ENCODE measurements around the gene SZT2.
"Not testable (repeated sequence)": the region's sequence is repeated elsewhere in the genome, so short reads cannot be mapped to it uniquely, and the experiment has no call there.

Gene SZT2

DNA sequence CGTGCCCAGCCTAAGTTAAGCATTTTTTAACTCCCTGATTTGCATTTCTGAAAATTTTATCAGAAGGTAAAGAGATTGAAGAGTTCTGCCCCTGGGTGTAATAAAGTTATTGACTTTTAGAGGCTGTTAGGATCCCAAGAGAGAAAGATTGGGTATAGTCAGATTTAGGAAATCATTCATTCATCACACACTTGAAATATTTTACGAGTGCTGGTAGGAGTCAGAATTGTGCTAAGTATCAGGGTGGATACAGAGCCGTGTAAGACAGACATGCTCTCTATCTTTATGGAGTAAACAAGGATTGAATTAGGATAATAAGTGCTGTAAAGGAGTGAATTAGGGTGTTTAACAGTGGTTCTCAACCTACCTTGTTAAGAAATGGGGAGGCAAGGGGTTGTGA, 3.0 kb downstream of the SZT2 start:
- DNase-seq: no peak

DNA sequence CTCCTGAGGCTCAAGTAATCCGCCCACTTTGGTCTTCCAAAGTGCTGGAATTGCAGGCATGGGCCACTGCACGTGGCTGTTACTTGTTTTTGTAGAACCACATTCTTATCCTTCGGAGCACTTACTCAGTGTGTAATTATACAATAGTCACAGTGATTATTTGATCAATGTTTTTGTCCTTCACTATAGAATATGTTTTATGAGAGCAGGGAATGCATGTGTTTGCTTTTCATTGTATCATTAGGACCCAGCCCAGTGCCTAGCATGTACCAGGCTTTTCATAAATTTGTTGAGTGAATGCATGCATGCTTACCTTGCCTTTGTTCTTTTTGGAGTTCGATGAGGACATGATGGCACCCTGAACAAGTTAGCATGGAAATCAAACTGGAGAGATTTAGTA, 5.8 kb downstream of the SZT2 start:
- DNase-seq: no peak

DNA sequence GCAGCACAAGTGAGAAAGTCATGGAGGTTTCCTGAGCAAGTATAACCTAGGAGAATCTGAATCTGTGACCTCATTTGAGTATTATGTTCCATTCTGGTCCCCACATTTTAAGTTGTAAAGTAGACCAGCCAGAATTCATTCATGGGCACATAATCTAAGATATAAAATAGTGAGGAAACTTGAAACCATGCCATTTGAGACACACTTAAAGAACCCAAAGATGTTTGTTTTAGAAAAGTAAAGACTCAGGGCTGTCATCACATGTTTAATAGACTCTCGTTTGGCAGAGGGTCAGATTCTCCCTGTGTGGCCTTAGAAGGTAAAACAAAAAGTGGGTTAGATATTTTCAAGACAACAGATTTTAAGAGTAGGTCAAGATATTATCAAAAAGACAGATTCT, 6.4 kb downstream of the SZT2 start:
- DNase-seq: no peak

DNA sequence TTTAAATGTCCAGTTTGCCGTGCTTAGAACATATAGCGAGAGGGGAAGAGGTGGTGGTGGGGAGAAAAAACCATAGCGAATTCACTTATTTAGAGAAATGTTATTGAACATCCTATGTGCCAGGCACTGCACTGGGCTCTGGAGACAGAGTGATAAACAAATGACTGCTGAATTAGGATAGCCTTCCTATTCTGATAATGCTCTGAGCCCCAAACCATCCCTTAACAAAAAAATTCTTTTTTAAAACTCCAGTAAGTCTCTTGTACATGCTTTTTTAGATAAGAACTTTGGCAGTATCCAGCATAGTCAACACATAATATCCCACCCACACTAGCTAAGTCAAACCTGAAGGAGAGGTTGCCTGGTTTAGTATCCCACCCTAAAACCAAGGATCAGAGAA, 8.5 kb downstream of the SZT2 start:
- DNase-seq: no peak

DNA sequence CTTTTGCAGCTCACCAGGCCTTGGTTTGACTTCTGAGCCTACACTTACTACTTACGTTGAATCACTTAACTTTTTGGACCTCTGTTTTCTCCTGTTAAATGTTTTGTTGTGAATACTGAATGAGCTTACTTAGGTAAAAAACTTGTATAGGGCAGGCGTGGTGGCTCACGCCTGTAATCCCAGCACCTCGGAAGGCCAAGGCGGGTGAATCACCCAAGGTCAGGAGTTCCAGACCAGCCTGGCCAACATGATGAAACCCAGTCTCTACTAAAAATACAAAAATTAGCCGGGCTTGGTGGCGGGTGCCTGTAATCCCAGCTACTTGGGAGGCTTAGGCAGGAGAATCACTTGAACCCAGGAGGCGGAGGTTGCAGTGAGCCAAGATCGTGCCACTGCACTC, 10.7 kb downstream of the SZT2 start:
- DNase-seq: not testable (repeated sequence)

DNA sequence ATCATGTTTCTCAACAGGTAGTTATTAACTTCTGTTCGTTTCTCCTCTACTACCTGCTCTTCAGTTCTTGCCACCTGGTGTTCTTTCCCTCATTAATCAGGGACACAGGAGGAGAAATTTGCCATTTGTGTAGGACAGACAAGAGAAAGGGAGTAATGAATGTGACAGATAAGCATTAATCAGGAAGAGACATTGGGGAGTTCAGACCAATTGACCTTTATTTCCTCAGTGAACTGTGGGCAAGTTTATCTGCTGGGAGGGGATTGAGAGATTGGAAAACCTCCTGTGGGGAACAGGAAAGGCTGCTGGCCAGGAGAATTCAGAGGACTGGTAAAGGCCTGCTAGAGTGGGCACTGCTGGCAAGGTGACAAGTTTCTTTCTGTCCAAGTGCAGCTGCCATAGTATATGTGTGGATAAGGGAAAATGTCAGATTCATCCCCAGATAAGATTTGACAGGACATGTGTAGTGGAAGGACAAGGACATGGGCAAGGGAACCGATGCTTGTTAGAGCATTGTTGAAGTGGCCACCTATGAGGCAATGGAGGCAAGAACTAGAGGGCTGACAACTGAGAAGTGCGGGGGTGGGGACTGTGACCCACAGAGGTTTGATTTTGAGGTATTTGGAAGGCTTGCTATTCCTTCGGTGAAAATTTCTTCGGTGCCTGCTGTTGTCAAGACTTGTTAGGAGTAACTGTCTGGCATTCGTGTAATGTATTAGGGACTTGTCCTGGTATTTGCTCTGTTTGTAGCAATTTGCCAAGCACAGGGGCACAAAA, 12.6 kb downstream of the SZT2 start:
- no peak for DNase-seq

DNA sequence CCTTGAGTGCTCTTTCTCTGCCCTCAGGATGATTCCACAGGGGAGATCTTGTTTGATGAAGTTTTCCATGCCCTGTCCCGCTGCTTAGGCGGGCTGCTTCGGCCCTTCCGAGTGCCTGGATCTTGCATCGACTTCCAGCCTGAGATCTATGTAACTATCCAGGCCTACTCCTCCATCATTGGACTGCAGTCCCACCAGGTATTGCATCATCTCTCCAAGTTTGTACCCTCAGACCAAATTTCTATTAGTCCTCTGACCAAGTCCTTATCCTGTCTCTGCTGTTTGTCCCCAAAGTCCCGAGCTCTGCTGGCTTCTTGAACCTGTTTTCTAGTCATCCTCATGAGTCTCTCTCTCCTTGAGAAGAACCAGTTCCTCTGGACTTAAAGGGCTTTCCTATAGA, 14.7 kb downstream of the SZT2 start:
- DNase-seq: no peak

DNA sequence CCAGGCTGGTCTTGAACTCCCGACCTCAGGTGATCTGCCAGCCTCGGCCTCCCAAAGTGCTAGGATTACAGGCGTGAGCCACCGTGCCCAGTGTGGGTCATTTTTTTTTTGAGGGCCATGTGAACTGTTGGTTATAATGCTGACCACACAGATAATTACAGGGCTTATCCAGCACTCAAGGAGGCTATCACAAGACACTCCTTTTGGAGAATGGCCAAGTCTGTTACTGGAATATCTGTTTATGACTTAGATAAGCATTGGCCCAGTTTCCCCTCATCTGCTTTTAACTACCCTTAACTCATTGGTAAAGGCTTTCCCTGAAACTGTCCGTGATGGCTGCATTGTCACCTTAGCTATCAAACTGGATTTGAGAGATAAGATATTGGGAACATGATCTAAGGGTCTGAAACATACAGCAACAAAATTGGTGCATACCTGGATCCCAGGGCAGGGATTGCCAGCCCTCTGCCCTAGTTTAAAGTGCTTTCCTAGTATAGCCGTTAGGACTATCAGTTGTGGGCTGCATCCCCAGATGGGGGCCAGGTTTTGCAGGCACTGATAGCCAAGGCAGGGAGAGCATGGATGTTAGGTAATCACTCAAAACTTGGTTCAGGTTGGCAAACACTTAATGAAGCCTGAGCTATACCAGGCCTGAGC, 15.6 kb downstream of the SZT2 start:
- DNase-seq: no peak

DNA sequence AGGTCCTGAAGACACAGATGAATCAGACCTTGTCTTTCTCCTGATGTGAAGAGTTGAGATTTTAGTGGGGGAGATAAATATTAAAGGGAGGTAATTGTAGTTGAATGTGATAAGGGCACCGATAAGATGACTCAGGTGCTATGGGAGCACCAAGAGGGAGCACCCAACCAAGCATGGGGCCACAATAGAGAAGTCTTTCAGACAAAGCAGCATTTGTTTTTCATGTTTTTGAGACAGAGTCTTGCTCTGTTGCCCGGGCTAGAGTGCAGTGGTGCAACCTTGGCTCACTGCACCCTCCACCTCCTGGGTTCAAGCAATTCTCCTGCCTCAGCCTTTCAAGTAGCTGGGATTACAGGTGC, 16.2 kb downstream of the SZT2 start:
- DNase-seq: no peak

DNA sequence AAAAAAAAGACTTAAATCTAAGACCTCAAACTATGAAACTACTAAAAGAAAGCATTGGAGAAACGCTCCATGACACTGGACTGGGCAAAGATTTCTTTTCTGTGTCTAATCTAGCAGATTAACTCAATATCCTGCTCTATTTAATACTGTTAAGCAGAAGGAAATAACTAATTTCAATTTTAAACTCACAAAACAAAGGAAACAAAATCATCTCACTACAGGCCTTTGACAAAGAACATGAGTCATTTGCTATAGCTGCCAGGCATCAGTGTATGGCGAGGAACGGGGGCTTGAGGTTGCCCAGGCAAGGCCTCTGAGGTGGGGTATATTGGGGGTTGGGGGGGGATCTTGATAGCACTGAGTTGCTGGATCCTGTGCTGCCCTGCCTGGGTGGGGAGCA, 20.9 kb downstream of the SZT2 start:
- no peak for DNase-seq

DNA sequence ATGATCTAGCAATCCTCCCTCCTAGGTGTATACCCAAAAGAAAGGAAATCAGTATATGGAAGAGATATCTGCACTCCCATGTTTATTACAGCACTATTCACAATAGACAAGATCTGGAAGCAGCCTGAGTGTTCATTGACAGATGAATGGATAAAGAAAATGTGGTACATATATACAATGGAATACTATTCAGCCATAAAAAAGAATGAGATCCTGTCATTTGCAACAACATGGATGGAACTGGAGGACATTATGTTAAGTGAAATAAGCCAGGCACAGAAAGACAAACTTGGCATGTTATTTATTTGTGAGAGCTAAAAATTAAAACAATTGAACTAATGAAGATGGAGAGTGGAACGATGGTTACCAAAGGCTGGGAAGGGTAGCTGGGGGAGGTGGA, 23.7 kb downstream of the SZT2 start:
- DNase-seq: not testable (repeated sequence)

DNA sequence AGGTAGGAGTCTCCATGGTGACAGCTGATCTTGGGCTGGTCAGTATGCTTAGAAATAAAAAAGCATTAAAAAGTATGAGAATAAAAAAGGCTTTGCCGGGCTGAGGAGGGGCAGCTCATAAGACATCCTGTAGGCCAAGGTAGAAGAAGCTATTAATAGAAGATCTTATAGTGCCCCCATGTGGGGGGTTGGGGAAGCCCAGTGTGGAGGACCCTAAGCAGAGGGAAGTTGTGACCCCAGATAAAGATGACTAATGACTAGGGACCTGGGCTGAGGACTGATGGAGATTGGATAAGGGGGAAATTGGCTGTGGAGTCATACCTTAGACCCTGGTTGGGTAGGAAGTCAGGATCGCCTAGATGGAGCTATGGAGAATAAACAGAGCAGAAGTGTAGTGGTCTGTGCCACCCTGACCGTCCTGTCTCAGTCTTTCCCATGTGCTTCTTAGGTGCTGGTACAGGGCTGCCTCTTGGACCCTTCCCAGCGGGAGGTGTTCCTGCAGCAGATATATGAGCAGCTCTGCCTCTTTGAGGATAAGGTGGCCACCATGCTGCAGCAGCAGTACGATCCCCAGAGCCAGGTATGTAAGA, 25.0 kb downstream of the SZT2 start:
- peak; percentile 64 for DNase-seq

DNA sequence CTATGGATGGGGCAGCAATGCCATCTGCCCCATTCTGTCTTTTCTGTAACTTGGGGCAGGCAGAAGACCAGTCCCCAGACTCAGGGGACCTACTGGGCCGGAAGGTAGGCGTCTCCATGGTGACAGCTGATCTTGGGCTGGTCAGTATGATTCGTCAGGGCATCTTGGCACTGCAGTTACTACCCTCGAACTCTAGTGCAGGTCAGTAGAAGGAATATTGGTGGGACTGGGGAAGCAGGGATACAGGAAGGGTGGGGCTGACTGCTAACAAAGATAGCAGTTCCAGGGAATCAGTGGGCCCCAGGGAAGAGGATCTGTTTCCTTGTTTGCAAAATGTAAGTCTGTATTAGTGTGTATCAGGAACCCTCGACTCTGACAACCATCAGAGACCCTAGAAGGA, 26.2 kb downstream of the SZT2 start:
- DNase-seq: no peak

DNA sequence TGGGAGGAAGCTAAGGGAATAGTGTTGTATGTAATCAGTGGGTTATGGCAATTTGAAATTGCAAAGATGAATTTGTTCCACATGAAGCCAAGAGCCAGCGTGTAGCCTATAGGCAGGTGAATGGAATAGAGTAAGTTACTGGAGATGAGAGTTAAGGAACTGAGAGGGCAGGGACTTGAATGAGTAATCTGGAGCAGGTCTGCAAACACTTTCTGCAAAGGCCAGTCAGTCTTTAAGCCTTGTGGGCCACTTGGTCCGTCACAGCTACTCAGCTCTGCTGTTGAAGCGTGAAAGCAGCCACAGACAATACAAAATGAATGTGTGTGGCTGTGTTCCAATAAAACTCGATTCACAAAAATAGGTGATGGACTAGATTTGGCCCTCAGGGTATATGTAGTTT, 29.2 kb downstream of the SZT2 start:
- DNase-seq: no peak

DNA sequence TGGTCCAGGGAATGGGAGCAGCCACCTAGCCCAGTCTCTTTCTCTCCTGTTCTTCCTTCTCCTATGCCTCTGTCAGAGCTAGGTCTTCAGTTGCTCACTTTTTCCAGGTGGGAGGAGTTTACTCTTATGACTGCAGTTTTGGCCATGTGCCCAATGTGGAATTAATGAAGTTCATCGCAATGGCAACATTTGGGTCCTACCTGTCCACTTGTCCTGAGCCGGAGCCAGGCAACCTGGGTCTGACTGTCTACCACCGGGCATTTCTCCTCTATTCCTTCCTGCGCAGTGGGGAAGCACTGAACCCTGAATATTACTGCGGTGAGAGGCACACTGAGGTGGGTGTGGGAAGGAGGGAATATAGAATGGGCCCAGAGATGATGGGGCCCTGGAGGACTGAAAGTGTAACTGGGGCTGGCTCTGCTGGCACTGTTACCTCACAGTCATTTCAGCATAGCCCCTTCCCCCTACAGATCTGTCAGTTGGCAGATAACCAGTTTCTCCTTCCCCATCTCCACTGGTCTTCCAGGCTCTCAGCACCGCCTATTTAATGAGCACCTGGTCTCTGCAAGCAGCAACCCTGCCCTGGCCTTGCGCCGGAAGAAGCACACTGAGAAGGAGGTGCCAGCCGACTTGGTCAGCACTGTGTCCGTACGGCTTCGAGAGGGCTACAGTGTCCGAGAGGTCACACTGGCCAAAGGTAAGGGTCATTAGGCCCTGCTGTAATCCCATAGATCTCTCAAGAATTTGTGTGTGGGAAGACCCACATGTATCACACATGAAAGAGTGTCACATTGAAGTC, 30.1 kb downstream of the SZT2 start:
- no peak for DNase-seq

DNA sequence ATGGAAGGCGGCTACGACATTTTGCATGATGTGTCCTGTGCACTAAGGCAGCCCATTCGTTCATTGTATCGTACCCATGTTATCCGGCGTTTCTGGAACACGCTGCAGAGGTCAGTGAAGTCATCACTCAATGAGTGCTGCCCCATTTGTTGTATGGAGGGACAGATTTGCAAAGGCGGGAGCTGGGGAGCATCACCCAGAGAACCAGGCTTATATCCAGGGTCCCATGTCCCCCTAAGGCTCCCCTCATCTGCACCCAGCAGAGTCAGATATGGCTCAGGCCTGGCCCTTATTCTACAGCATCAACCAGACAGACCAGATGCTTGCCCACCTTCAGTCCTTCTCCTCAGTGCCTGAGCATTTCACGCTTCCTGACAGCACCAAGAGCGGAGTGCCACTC, 31.2 kb downstream of the SZT2 start:
- no peak for DNase-seq

DNA sequence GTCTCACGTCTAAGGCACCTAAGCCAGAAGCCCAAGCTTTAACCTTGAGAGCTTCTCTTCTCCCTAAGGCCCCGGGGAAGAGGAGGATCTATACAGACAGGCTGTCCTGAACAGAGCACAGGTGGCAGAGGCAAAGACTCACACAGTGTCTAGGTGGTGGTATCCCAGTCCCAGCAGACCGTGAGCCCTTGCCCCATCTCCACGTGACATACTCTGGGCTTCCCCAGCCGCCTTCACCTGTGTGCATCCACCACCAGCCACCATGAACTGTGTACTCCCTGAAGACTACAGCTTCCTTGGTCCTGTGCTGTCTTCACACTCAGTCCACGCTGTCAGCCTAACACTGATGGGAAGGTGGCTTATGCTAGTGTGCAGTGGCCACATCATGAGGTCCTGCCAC, 31.7 kb downstream of the SZT2 start:
- DNase-seq: no peak

DNA sequence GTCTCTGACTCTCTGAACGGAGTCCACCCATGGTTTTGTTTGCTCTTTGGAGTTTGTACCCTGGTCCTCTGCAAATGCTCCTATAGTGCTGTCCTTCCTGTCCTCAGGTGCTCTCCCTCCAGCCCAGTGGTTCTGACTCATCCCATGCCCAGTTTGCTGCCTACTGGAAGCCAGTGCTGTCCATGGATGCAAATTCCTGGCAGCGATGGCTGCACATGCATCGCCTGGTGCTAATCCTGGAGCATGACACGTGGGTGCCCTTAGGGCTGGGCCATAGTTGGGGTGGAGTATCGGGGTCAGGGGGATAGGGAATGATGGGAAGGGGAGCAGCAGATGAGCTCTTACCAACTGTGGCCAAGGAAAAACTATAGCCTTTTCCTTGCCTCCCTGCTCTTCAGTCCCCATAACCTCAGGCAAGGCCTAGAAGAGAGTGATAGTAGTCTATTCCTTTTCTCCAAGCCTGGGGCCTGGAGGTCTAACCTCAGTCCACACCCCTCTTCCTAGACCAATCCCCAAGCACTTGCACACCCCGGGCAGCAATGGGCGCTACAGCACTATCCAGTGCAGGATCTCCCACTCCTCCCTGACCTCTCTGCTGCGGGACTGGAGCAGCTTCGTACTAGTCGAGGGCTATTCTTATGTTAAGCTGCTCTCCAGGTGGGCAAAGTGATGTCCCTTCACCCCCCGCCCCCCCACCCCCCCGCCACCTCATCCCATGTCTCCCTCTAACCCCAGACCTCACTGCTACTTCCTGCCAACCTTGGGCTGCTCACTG, 32.5 kb downstream of the SZT2 start:
- DNase-seq: no peak

DNA sequence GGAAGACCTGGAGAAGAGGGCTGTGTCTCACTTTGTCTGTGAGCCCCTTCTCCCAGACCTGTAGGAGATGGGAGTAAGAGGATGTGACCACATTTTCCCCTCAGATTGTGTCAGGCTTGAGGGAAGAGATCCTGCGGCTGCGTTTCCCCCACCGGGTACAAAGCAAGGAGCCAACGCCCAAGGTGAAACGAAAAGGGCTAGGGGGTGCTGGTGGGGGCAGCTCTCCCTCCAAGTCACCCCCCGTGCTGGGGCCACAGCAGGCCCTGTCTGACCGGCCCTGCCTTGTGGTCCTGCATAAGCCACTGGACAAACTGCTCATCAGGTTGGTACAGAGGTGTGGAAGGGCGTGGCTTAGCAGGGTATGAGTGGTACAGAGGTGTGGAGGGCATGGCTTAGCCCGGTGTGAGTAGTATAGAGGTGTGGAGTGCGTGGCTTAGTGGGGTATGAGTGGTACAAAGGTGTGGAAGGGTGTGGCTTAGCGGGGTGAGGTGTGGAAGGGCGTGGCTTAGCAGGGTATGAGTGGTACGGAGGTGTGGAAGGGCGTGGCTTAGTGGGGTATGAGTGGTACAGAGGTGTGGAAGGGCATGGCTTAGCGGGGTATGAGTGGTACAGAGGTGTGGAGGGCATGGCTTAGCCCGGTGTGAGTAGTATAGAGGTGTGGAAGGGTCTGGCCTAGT, 33.4 kb downstream of the SZT2 start:
- no peak for DNase-seq

DNA sequence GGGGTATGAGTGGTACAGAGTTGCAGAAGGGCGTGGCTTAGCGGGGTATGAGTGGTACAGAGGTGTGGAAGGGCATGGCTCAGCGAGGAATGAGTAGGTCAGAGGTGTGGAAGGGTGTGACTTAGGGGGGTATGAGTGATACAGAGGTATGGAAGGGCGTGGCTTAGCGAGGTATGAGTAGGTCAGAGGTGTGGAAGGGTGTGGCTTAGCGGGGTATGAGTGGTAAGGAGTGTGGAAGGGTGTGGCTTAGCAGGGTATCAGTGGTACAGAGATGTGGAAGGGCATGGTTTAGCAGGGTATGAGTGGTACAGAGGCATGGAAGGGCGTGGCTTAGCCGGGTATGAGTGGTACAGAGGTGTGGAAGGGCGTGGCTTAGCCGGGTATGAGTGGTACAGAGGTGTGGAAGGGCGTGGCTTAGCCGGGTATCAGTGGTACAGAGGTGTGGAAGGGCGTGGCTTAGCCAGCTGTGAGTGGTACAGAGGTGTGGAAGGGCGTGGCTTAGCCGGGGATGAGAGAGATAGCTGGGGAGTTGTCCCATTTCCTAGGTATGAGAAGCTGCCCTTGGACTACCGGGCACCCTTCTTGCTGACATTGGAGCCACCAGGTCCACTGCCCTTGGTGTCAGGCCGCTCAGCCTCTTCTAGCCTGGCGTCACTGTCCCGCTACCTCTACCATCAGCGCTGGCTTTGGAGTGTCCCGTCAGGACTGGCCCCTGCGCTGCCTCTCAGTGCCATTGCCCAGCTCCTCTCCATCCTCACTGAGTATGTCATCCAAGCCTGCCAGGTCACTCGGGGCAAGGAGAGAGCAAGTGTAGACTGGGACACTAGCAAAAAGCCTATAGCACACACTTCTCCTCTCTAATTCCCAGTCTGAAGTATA, 34.2 kb downstream of the SZT2 start:
- no peak for DNase-seq

DNA sequence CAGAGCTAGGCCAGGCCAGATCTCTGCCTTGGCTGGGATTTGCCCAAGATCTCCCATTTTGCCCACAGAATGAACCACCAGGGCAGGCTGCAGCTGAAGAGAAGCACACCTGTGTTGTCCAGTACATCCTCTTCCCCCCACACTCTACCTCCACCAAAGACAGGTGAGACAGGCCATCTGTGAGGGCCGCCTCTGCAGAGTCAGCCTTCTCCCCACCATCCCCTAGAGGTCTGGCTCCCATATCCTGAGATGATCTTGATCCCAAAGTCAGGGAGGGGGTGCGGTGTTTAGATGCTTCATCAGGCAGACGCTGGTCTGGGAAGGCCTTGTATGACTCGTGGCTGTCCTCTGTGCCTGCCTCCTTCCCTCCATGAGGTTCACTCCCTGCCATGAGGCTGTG, 35.3 kb downstream of the SZT2 start:
- no peak for DNase-seq
